Activated CD4-positive, alpha-beta T cell treated with anti-CD3 and anti-CD28 coated beads, Interleukin-2, Interleukin-4, amounts not matched to agents 100 ng/mL and 50 ng/mL, durations not matched to agents 16 hours and 8 hours (primary cell): ENCODE data around the gene SLC38A3.

ENCODE experiments used
- DNase-seq: peaks from one replicate; pipeline ENCODE4 v3.0.0-alpha.2; 2020; ENCODE audit warnings: low spot score

The SLC38A3 gene

GRCh38 chr3:50169232-50169832 lies 35.7 kb upstream of the SLC38A3 start:
- DNase-seq: no peak

GRCh38 chr3:50169858-50170257 lies 35.2 kb upstream of the SLC38A3 start:
- no peak for DNase-seq

DNA sequence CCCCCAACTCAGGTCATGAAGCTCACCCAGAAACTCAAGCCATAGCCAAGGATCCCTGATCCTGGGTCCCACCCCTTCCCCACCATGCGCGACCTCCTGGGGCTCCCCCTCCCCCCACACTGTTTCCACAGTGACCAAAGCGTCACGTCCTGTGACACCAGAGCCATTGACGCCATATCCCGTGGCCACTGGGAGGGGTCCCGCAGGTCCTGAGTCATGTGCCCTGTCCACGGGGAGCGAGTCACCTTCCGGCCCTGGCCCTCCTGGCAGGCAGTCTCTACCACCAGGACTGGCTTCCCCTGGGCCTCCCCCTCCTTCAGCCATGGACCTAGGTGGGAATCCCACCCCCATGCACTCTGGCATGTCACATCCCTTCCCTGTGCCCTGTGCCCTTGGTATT lies 34.4 kb upstream of the SLC38A3 start:
- DNase-seq: no peak

- no peak for DNase-seq
These were observed 33.4 kb upstream of the SLC38A3 start for GRCh38 chr3:50171540-50172301.

- no peak for DNase-seq
These were observed 32.3 kb upstream of the SLC38A3 start for GRCh38 chr3:50172626-50173220.

DNA sequence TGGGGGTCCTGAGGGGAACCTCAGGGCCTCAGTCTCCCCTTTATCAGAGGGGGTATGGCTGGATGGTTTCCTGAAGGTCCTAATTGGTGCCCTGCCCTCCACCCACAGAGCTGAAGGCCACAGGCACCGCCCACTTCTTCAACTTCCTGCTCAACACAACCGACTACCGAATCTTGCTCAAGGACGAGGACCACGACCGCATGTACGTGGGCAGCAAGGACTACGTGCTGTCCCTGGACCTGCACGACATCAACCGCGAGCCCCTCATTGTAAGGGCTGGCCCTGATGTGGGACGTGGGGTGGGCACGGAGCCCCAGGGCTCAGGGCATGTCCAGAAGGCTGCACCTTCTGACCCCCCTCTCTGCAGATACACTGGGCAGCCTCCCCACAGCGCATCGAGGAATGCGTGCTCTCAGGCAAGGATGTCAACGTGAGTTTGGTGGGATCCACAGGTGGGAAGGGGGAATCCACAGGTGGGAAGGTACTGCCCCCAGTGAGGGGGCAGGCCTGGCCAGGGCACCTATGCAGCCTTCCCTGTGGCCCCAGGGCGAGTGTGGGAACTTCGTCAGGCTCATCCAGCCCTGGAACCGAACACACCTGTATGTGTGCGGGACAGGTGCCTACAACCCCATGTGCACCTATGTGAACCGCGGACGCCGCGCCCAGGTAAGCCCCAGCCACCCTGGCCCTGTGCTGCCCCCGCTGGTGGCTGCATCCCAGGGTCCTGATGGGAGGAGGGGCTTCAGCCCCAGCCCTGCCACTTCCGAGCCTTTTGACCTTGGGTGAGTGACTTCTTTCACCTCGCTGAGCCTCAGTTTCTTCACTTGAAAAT lies 31.2 kb upstream of the SLC38A3 start:
- DNase-seq: no peak

GRCh38 chr3:50174517-50174895 lies 30.6 kb upstream of the SLC38A3 start:
- DNase-seq: no peak

GRCh38 chr3:50174947-50175524 lies 30.0 kb upstream of the SLC38A3 start:
- DNase-seq: no peak

- DNase-seq: no peak
These were observed 27.7 kb upstream of the SLC38A3 start for GRCh38 chr3:50177346-50177745.

DNA sequence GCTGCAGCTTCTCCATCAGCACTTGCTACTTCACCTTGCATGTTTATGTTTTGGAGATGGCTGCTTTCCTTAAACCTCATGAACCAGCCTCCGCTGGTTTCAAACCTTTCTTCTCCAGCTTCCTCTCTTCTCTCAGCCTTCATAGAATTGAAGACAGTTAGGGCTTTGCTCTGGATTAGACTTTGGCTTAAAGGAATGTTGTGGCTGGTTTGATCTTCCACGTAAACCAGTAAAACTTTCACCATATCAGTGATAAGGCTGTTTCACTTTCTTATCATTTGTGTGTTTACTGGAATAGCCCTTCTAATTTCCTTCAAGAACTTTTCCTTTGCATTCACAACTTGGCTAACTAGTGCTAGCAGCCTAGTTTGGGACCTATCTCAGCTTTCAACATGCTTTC lies 25.4 kb upstream of the SLC38A3 start:
- DNase-seq: no peak

- DNase-seq: no peak
These were observed 23.1 kb upstream of the SLC38A3 start for GRCh38 chr3:50181985-50182384.

- DNase-seq: no peak
These were observed 22.5 kb upstream of the SLC38A3 start for GRCh38 chr3:50182533-50183099.

DNA sequence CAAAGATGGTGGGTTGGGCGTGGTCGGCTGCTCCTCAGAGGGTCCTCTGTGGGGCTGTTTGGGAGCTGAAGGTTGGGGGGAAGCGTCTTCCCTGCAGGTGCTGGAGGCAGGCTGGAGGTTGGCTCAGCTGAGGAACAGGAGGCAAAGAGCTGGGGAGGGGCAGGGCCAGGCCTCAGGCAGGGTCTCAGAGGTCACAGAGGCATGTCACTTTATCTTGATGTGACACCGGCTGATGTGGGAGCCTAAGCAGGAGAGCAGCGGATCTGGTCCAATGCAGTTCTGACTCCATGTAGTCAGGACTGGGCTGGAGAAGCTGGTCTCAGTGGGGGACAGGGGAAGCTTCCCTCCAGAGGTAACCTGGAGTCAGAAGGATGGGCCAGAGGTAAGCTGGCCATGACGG lies 21.3 kb upstream of the SLC38A3 start:
- DNase-seq: no peak

DNA sequence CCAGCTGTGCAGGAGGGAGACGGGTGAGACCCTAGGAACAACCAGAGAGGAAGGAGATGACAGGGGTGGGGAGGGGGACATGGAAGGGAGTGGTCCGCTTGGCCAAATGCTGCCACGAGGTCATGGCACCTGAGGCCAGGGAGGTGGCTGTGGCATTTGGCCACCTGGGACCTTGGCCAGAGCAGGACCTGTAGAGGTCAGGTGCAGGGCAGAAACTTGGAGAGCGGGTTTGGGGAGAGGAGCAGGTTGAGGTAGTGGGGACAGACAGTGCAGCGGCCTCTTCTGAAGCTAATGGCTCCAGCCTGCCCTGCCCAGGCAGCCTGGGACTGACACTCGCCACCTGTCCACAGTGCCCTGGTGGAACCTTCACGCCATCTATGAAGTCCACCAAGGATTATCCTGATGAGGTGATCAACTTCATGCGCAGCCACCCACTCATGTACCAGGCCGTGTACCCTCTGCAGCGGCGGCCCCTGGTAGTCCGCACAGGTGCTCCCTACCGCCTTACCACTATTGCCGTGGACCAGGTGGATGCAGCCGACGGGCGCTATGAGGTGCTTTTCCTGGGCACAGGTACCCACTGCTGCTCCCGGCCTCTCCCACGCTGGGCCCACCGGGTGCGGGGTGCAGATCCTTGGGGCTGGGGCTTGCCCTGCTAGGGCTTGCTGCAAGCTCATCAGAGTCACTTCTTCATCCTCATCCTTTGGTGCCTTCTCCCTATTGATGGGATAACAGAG lies 20.7 kb upstream of the SLC38A3 start:
- no peak for DNase-seq

DNA sequence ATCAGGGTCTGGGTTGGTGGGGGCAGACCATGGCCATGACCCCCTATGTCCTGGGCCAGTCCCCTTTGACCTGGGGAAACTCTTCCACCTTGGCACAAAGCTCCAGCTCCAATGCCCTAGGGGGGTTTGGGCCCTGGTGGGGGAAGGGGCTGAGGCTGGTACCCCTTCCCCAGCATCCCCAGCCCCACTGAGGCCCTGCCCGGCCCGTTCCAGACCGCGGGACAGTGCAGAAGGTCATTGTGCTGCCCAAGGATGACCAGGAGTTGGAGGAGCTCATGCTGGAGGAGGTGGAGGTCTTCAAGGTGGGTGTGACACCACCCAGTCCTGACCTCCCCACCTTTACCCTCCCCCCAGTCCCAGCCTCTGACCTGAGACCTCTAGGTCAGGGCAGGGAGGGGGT lies 19.8 kb upstream of the SLC38A3 start:
- no peak for DNase-seq

DNA sequence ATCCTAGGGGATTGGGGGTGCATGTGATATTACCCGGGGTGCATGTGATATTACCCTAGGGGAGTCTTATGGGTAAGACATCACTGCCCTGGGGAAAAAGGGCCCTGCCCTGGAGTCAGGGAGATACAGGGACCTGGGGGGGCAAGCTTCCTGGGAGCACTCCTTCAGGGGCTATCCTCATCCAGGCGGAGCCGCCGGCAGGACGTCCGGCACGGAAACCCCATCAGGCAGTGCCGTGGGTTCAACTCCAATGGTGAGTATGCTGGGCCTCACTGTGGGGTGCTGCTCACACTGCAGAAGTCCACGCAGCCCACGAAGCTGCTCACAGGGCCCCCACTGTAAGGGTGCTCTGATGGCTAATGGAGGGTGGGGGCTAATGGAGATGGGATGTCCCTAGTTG lies 19.0 kb upstream of the SLC38A3 start:
- no peak for DNase-seq

GRCh38 chr3:50187750-50188149 lies 17.3 kb upstream of the SLC38A3 start:
- no peak for DNase-seq

- peak; percentile 50 for DNase-seq
These were observed 15.8 kb upstream of the SLC38A3 start for GRCh38 chr3:50189274-50189673.

- no peak for DNase-seq
These were observed 15.1 kb upstream of the SLC38A3 start for GRCh38 chr3:50189989-50190388.

GRCh38 chr3:50190936-50191660 lies 14.0 kb upstream of the SLC38A3 start, which contains the start of gene GNAT1:
Gene GNAT1, plus strand, starts transcription at chr3:50191610. Its CDS starts 116 bp downstream, at chr3:50191726.
- DNase-seq: no peak
